IMR-90 (cell line): ENCODE results near the gene INAFM1. TPM values are rescaled to one million over a fixed set of nuclear protein-coding genes. Genes with fewer than 3 reads are reported as not detected.

Experiments
- ATAC-seq: fragments of 200-7000 bp; cut with Tn5 transposase; 2 replicates; pipeline ENCODE4 v1.9.1; 2020; ENCODE audit warnings: low read depth, mild to moderate bottlenecking, moderate library complexity
- BruUV-seq: library from RNA; stranded (reverse); fragments of 400-500 nt; replicated peaks from 2 replicates; lab custom pipeline; 2021; lab: Mats Ljungman, UMichigan
- CTCF ChIA-PET: fragments of 300-600 bp; formaldehyde crosslinking; extraction: SDS; loops from one replicate; lab custom pipeline; 2021; ENCODE audit warnings: antibody characterized with exemption; lab: Yijun Ruan, JAX
- POLR2A ChIA-PET: fragments of 300-600 bp; sonication (Branson Sonifier 250); formaldehyde crosslinking; loops from one replicate; lab custom pipeline; 2022; ENCODE audit warnings: antibody characterized with exemption; ENCODE audit not compliant: unreplicated experiment; lab: Charles Lee
- DNase-seq: peaks from one replicate; pipeline ENCODE4 v3.0.0; 2013
- H2AFZ ChIP-seq: replicated peaks from 2 replicates; pipeline ENCODE3; 2013; ENCODE audit warnings: low read length, mild to moderate bottlenecking; ENCODE audit not compliant: poor library complexity
- H2AK5ac ChIP-seq: 2 replicates; pipeline ENCODE4 v1.6.1; 2013; ENCODE audit warnings: low read depth, low read length, inconsistent platforms
- H2AK9ac ChIP-seq: replicated peaks from 2 replicates; pipeline ENCODE3; 2013; ENCODE audit warnings: mild to moderate bottlenecking, low read depth, low read length, moderate library complexity; ENCODE audit not compliant: poor library complexity
- H2BK120ac ChIP-seq: 2 replicates; pipeline ENCODE4 v1.6.1; 2013; ENCODE audit warnings: low read depth, low read length, inconsistent platforms
- H2BK15ac ChIP-seq: 3 replicates; pipeline ENCODE4 v1.6.1; 2013; ENCODE audit warnings: low read depth, low read length, inconsistent platforms
- H2BK20ac ChIP-seq: 2 replicates; pipeline ENCODE4 v1.6.1; 2013; ENCODE audit warnings: low read depth, mild to moderate bottlenecking, inconsistent platforms, low read length, moderate library complexity
- H2BK5ac ChIP-seq: 2 replicates; pipeline ENCODE4 v1.6.1; 2013; ENCODE audit warnings: mild to moderate bottlenecking, low read depth, low read length, inconsistent platforms; ENCODE audit not compliant: poor library complexity, severe bottlenecking
- H3K14ac ChIP-seq: replicated peaks from 2 replicates; pipeline ENCODE4 v1.6.1; 2013; ENCODE audit warnings: low read depth, low read length, inconsistent platforms
- H3K18ac ChIP-seq: 2 replicates; pipeline ENCODE4 v1.6.1; 2013; ENCODE audit warnings: low read depth, low read length, control low read depth
- H3K23ac ChIP-seq: 2 replicates; pipeline ENCODE4 v1.6.1; 2013; ENCODE audit warnings: low read depth, low read length, inconsistent platforms
- H3K27ac ChIP-seq: 2 replicates; pipeline ENCODE4 v1.5.1; 2013; ENCODE audit warnings: mild to moderate bottlenecking, control low read depth, low read length; ENCODE audit not compliant: insufficient read depth
- H3K27me3 ChIP-seq: 2 replicates; pipeline ENCODE4 v1.6.1; 2013; ENCODE audit warnings: low read length; ENCODE audit not compliant: control insufficient read depth, insufficient read depth
- H3K36me3 ChIP-seq: 2 replicates; pipeline ENCODE4 v1.6.1; 2013; ENCODE audit warnings: low read length, mixed read lengths; ENCODE audit not compliant: control insufficient read depth, insufficient read depth
- H3K4ac ChIP-seq: 2 replicates; pipeline ENCODE4 v1.6.1; 2013; ENCODE audit warnings: low read depth, low read length, inconsistent platforms
- H3K4me1 ChIP-seq: 2 replicates; pipeline ENCODE4 v1.6.1; 2013; ENCODE audit warnings: low read length, mixed read lengths; ENCODE audit not compliant: control insufficient read depth, insufficient read depth
- H3K4me2 ChIP-seq: 2 replicates; pipeline ENCODE4 v1.6.1; 2013; ENCODE audit warnings: low read depth, mild to moderate bottlenecking, control low read depth, low read length, moderate library complexity
- H3K4me3 ChIP-seq: 2 replicates; pipeline ENCODE4 v1.5.1; 2013; ENCODE audit warnings: low read depth, mild to moderate bottlenecking, control low read depth, low read length, moderate library complexity; ENCODE audit not compliant: insufficient read depth
- H3K56ac ChIP-seq: 2 replicates; pipeline ENCODE4 v1.6.1; 2013; ENCODE audit warnings: low read length, inconsistent platforms; ENCODE audit not compliant: insufficient read depth; ENCODE audit errors: extremely low read depth
- H3K79me1 ChIP-seq, 2 experiments: 2 replicates each; pipeline ENCODE4 v1.6.1; 2013; ENCODE audit warnings: low read length in 2 of 2, inconsistent platforms in 1 of 2, low read depth in 1 of 2
- H3K9ac ChIP-seq: 2 replicates; pipeline ENCODE4 v1.6.1; 2013; ENCODE audit warnings: low read depth, low read length, control low read depth
- H3K9me1 ChIP-seq: 2 replicates; pipeline ENCODE4 v1.6.1; 2013; ENCODE audit warnings: low read length, inconsistent platforms; ENCODE audit not compliant: insufficient read depth
- H3K9me3 ChIP-seq: 2 replicates; pipeline ENCODE4 v1.6.1; 2013; ENCODE audit warnings: low read length; ENCODE audit not compliant: control insufficient read depth, insufficient read depth
- H4K20me1 ChIP-seq: 2 replicates; pipeline ENCODE4 v1.6.1; 2013; ENCODE audit warnings: low read length, inconsistent platforms; ENCODE audit not compliant: insufficient read depth
- H4K5ac ChIP-seq: 2 replicates; pipeline ENCODE4 v1.6.1; 2013; ENCODE audit warnings: mild to moderate bottlenecking, low read depth, low read length, control low read depth
- H4K8ac ChIP-seq, 2 experiments: 2 replicates each; pipeline ENCODE4 v1.6.1; 2013; ENCODE audit warnings: low read depth in 2 of 2, low read length in 2 of 2, control low read depth in 1 of 2, inconsistent platforms in 1 of 2
- H4K91ac ChIP-seq: 2 replicates; pipeline ENCODE4 v1.6.1; 2013; ENCODE audit warnings: low read depth, low read length, inconsistent platforms; ENCODE audit not compliant: insufficient read depth
- BHLHE40 ChIP-seq: fragments of 150-350 bp; IDR thresholded peaks from 2 replicates; pipeline ENCODE4 v1.6.1; 2016; ENCODE audit warnings: mild to moderate bottlenecking, low read depth, low read length
- CEBPB ChIP-seq: IDR thresholded peaks from 2 replicates; pipeline ENCODE4 v1.6.1; 2012; ENCODE audit warnings: low read depth, low read length, improper control_type of control experiment
- CTCF ChIP-seq: conservative IDR thresholded peaks from 2 replicates; pipeline ENCODE4 v1.5.1; 2012; ENCODE audit warnings: mild to moderate bottlenecking, low read depth, low read length, improper control_type of control experiment
- ELK1 ChIP-seq: fragments of 150-350 bp; IDR thresholded peaks from 2 replicates; pipeline ENCODE4 v1.6.1; 2016; ENCODE audit warnings: low read depth, mild to moderate bottlenecking, low read length, moderate library complexity, borderline replicate concordance
- FOS ChIP-seq: fragments of 150-350 bp; IDR thresholded peaks from 2 replicates; pipeline ENCODE4 v1.6.1; 2016; ENCODE audit warnings: low read depth, low read length
- MAFK ChIP-seq: IDR thresholded peaks from 2 replicates; pipeline ENCODE4 v1.6.1; 2012; ENCODE audit warnings: low read depth, low read length, improper control_type of control experiment
- MAZ ChIP-seq: IDR thresholded peaks from 2 replicates; pipeline ENCODE4 v1.6.1; 2012; ENCODE audit warnings: low read depth, mild to moderate bottlenecking, low read length, improper control_type of control experiment, moderate library complexity, borderline replicate concordance
- MXI1 ChIP-seq: IDR thresholded peaks from 2 replicates; pipeline ENCODE4 v1.6.1; 2012; ENCODE audit warnings: low read depth, mild to moderate bottlenecking, low read length, moderate library complexity, borderline replicate concordance
- POLR2A ChIP-seq: IDR thresholded peaks from 2 replicates; pipeline ENCODE4 v1.6.1; 2012; ENCODE audit warnings: mild to moderate bottlenecking, low read depth, low read length
- RAD21 ChIP-seq: IDR thresholded peaks from 2 replicates; pipeline ENCODE4 v1.6.1; 2012; ENCODE audit warnings: low read length, improper control_type of control experiment
- RCOR1 ChIP-seq: IDR thresholded peaks from 2 replicates; pipeline ENCODE4 v1.6.1; 2012; ENCODE audit warnings: mild to moderate bottlenecking, low read length, improper control_type of control experiment; ENCODE audit not compliant: insufficient replicate concordance
- RFX5 ChIP-seq: IDR thresholded peaks from 2 replicates; pipeline ENCODE4 v1.8.0; 2012; ENCODE audit warnings: low read depth, mild to moderate bottlenecking, low read length, moderate library complexity
- SMC3 ChIP-seq: fragments of 150-350 bp; IDR thresholded peaks from 2 replicates; pipeline ENCODE4 v1.6.1; 2016; ENCODE audit warnings: low read depth, mild to moderate bottlenecking, antibody characterized with exemption, low read length, moderate library complexity
- WGBS, 2 experiments: methylation state at CpG; one replicate each; pipeline versions ENCODE4 v1.1.5 to v1.1.7; 2013; ENCODE audit warnings: missing lambda C conversion rate in 2 of 2; ENCODE audit not compliant: insufficient read length in 1 of 2; ENCODE audit errors: extremely low coverage in 2 of 2; 5-methylcytosine and 5-hydroxymethylcytosine counted together
- dilution Hi-C: fragments of 300-500 bp; cut with HindIII; formaldehyde crosslinking; loops from one replicate; pipeline ENCODE4 v1.14.3; 2018; ENCODE audit warnings: low sequenced_read_pairs; ENCODE audit not compliant: unreplicated experiment
- in situ Hi-C: fragments of 300-500 bp; cut with MboI; formaldehyde crosslinking; loops from 3 replicates; pipeline ENCODE4 v1.14.3; 2019; ENCODE audit warnings: low sequenced_read_pairs, inconsistent platforms, mixed read lengths
- intact Hi-C: fragments of 100-400 bp; cut with micrococcal nuclease; formaldehyde crosslinking; loops from 2 replicates; pipeline ENCODE4 v1.10.0; 2022
- polyA plus RNA-seq, 3 experiments: library from polyadenylated mRNA; depleted of rRNA; stranded (reverse); fragments of >200 nt; gene quantifications; 2 replicates each; pipeline ENCODE4 v1.2.3, GENCODE V29; 2012; ENCODE audit warnings: low replicate concordance in 1 of 3
- total RNA-seq: library from RNA; depleted of rRNA; stranded (reverse); fragments of >200 nt; gene quantifications from 2 replicates; pipeline ENCODE4 v1.2.3, GENCODE V29; 2012

INAFM1 gene
- total and polyA plus RNA-seq, 2 of the 4 experiments (the other 2 are of a cell fraction): 0.36 to 7.8 TPM

- Histone ChIP-seq H3K4me2 (no peak overlapping the region), H2BK5ac (no peak overlapping the region), H2BK20ac (no peak overlapping the region), H2BK120ac (no peak overlapping the region), H2AK9ac (no peak overlapping the region), H3K23ac (no peak overlapping the region), H4K20me1 (no peaks in the 10 kb centered on the region), H3K9me3 (no peaks in the 10 kb centered on the region), H2AK5ac (no peak overlapping the region), H4K8ac (no peak overlapping the region), H3K9me1 (no peaks in the 10 kb centered on the region; the same call in 1 of the 2 replicates), H2BK15ac (no peak overlapping the region), H3K79me1 (peaks cover 25 to 52% of the 10 kb centered on the region in 2 experiments), H3K27ac (no peak overlapping the region), H3K4me3 (no peak overlapping the region), H4K91ac (no peak overlapping the region), H3K9ac (no peak overlapping the region), H4K5ac (no peak overlapping the region), H3K4ac (no peak overlapping the region), H3K18ac (no peak overlapping the region), H3K56ac (no peak overlapping the region), H2AFZ (no peak overlapping the region), H3K4me1 (no peaks in the 10 kb centered on the region), H3K36me3 (peaks cover 49% of the 10 kb centered on the region), H3K14ac (no peak overlapping the region), H3K27me3 (no peaks in the 10 kb centered on the region)
- CTCF ChIA-PET: no interaction called here
- no TSS peak for BruUV-seq
- DNase-seq: no peak
- dilution Hi-C loops: no loop called here
- WGBS, 2 experiments: 98% methylated on average over 10 of the region's 30 CpGs; no CpG with 5 or more reads in 1 of the 2 experiments
- POLR2A ChIA-PET: no interaction called here
- TF ChIP-seq BHLHE40: no peak
- TF ChIP-seq RFX5: no peak
- no peak for TF ChIP-seq SMC3
- no peak for TF ChIP-seq POLR2A
- TF ChIP-seq MAFK: no peak
- no peak for TF ChIP-seq MAZ
- TF ChIP-seq CTCF: no peak
- no peak for TF ChIP-seq ELK1
- TF ChIP-seq CEBPB: no peak
- TF ChIP-seq RCOR1: no peak
- no peak for TF ChIP-seq MXI1
- no peak for TF ChIP-seq FOS
- no peak for TF ChIP-seq RAD21
- intact Hi-C loops: no loop called here
- ATAC-seq: no peak
- in situ Hi-C loops: no loop called here
Observed at GRCh38 chr19:47264629-47265028, 10.1 kb upstream of the INAFM1 start.
